SJCRH30 (cell line): ENCODE measurements around the gene HSPB6. TPM values are rescaled to one million over a fixed set of nuclear protein-coding genes. Genes with fewer than 3 reads are reported as not detected.
A peak's percentile ranks its signal among the peaks of the same experiment; 100 is the strongest.

ENCODE experiments used
- DNase-seq, 2 experiments: peaks; one replicate each; pipeline ENCODE4 v3.0.0-alpha.2; 2015 to 2020
- H3K27ac ChIP-seq: fragments of 250-450 bp; sonication (Bioruptor Pico); 2 replicates; pipeline ENCODE4 v1.5.1; 2020; ENCODE audit warnings: mild to moderate bottlenecking, moderate library complexity
- H3K27me3 ChIP-seq: fragments of 250-450 bp; sonication (Bioruptor Pico); 2 replicates; pipeline ENCODE4 v1.5.1; 2020; ENCODE audit warnings: mild to moderate bottlenecking, moderate library complexity
- H3K36me3 ChIP-seq: fragments of 250-450 bp; sonication (Bioruptor Pico); 2 replicates; pipeline ENCODE4 v1.5.1; 2020; ENCODE audit warnings: mild to moderate bottlenecking, moderate library complexity
- H3K4me1 ChIP-seq: fragments of 250-450 bp; sonication (Bioruptor Pico); 2 replicates; pipeline ENCODE4 v1.5.1; 2020; ENCODE audit warnings: mild to moderate bottlenecking, moderate library complexity
- H3K4me3 ChIP-seq: fragments of 250-450 bp; sonication (Bioruptor Pico); 2 replicates; pipeline ENCODE4 v1.5.1; 2020; ENCODE audit warnings: mild to moderate bottlenecking, moderate library complexity
- H3K9me3 ChIP-seq: fragments of 250-450 bp; sonication (Bioruptor Pico); replicated peaks from 2 replicates; pipeline ENCODE4 v1.5.1; 2020; ENCODE audit warnings: mild to moderate bottlenecking, moderate library complexity
- total RNA-seq: library from RNA; depleted of rRNA; stranded (reverse); fragments of >200 nt; shearing (Covaris generic); gene quantifications from 2 replicates; pipeline ENCODE4 v1.2.3, GENCODE V29; 2014

The HSPB6 gene
- total RNA-seq, 1 experiment from 2014 or later, result not detected

- peak within 1 kb of the TSS; percentile 68 for H3K4me3 ChIP-seq
- H3K27me3 ChIP-seq, result no peaks in the 10 kb centered on the region
- peak within 1 kb of the TSS; percentile 47 for H3K27ac ChIP-seq
- DNase-seq, result no peak
- peaks cover 9% of the 10 kb centered on the region; the same call in 1 of the 2 replicates for H3K4me1 ChIP-seq
- no peaks in the 10 kb centered on the region for H3K9me3 ChIP-seq
- H3K36me3 ChIP-seq, result peaks cover 11% of the 10 kb centered on the region
These were observed 39.0 kb downstream of the HSPB6 start, which contains the start of gene KMT2B for GRCh38 chr19:35717665-35718344. TSS of gene KMT2B (plus strand) at chr19:35718003. CDS start at chr19:35718019, 16 bp downstream.

GRCh38 chr19:35716801-35717664 is 39.8 kb downstream of the HSPB6 start:
- H3K4me1 ChIP-seq, result peaks cover 9% of the 10 kb centered on the region; the same call in 1 of the 2 replicates
- H3K27ac ChIP-seq, result peak overlapping the region; percentile 47
- H3K36me3 ChIP-seq, result peaks cover 6% of the 10 kb centered on the region
- H3K27me3 ChIP-seq, result no peaks in the 10 kb centered on the region
- H3K4me3 ChIP-seq, result peak overlapping the region; percentile 64
- no peaks in the 10 kb centered on the region for H3K9me3 ChIP-seq
- peak; percentile 97 for DNase-seq

- peak overlapping the region; percentile 64 for H3K4me3 ChIP-seq
- peaks cover 9% of the 10 kb centered on the region; the same call in 1 of the 2 replicates for H3K4me1 ChIP-seq
- DNase-seq, result peak; percentile 60 to 67
- H3K36me3 ChIP-seq, result 0 out of 2 replicates have a peak, but pooled peaks cover under 1% of the 10 kb centered on the region
- H3K9me3 ChIP-seq, result no peaks in the 10 kb centered on the region
- H3K27ac ChIP-seq, result peak overlapping the region; percentile 6; the same call in 1 of the 2 replicates
- H3K27me3 ChIP-seq, result no peaks in the 10 kb centered on the region
These were observed 40.6 kb downstream of the HSPB6 start for GRCh38 chr19:35715981-35716800.

GRCh38 chr19:35715355-35715809 is 41.4 kb downstream of the HSPB6 start:
- Histone ChIP-seq H3K27ac (no peak overlapping the region), H3K4me3 (no peak overlapping the region), H3K27me3 (no peaks in the 10 kb centered on the region), H3K9me3 (no peaks in the 10 kb centered on the region), H3K4me1 (peaks cover 9% of the 10 kb centered on the region; the same call in 1 of the 2 replicates), H3K36me3 (no peaks in the 10 kb centered on the region)
- no peak for DNase-seq

- no peaks in the 10 kb centered on the region for H3K36me3 ChIP-seq
- no peaks in the 10 kb centered on the region; the same call in 1 of the 2 replicates for H3K27me3 ChIP-seq
- H3K4me1 ChIP-seq, result peaks cover 9% of the 10 kb centered on the region; the same call in 1 of the 2 replicates
- no peak overlapping the region for H3K4me3 ChIP-seq
- DNase-seq, result no peak
- H3K9me3 ChIP-seq, result no peaks in the 10 kb centered on the region
- H3K27ac ChIP-seq, result no peak overlapping the region
These were observed 42.1 kb downstream of the HSPB6 start for GRCh38 chr19:35714601-35715354.

- H3K27ac ChIP-seq, result no peak overlapping the region
- H3K4me1 ChIP-seq, result peaks cover 7% of the 10 kb centered on the region; the same call in 1 of the 2 replicates
- no peaks in the 10 kb centered on the region; the same call in 1 of the 2 replicates for H3K27me3 ChIP-seq
- no peaks in the 10 kb centered on the region for H3K9me3 ChIP-seq
- no peaks in the 10 kb centered on the region for H3K36me3 ChIP-seq
- no peak for DNase-seq
- H3K4me3 ChIP-seq, result no peak overlapping the region
These were observed 42.8 kb downstream of the HSPB6 start for GRCh38 chr19:35713904-35714495.

GRCh38 chr19:35713506-35713850 is 43.4 kb downstream of the HSPB6 start:
- DNase-seq, result no peak
- Histone ChIP-seq H3K36me3 (no peaks in the 10 kb centered on the region), H3K9me3 (no peaks in the 10 kb centered on the region), H3K27me3 (no peaks in the 10 kb centered on the region; the same call in 1 of the 2 replicates), H3K4me1 (peaks cover 4% of the 10 kb centered on the region; the same call in 1 of the 2 replicates), H3K27ac (no peak overlapping the region), H3K4me3 (no peak overlapping the region)

GRCh38 chr19:35712567-35713505 is 44.0 kb downstream of the HSPB6 start:
- Histone ChIP-seq H3K36me3 (no peaks in the 10 kb centered on the region), H3K4me3 (no peak overlapping the region), H3K27ac (no peak overlapping the region), H3K27me3 (no peaks in the 10 kb centered on the region; the same call in 1 of the 2 replicates), H3K4me1 (peaks cover 4% of the 10 kb centered on the region; the same call in 1 of the 2 replicates), H3K9me3 (no peaks in the 10 kb centered on the region)
- no peak for DNase-seq

GRCh38 chr19:35710784-35711723 is 45.8 kb downstream of the HSPB6 start:
- H3K9me3 ChIP-seq, result no peaks in the 10 kb centered on the region
- H3K4me1 ChIP-seq, result peaks cover 3% of the 10 kb centered on the region; the same call in 1 of the 2 replicates
- H3K27me3 ChIP-seq, result no peaks in the 10 kb centered on the region; the same call in 1 of the 2 replicates
- no peak overlapping the region for H3K4me3 ChIP-seq
- no peaks in the 10 kb centered on the region for H3K36me3 ChIP-seq
- no peak overlapping the region for H3K27ac ChIP-seq
- no peak for DNase-seq

- Histone ChIP-seq H3K27ac (no peak overlapping the region), H3K4me3 (no peak overlapping the region), H3K36me3 (no peaks in the 10 kb centered on the region), H3K27me3 (no peaks in the 10 kb centered on the region; the same call in 1 of the 2 replicates), H3K4me1 (no peaks in the 10 kb centered on the region), H3K9me3 (no peaks in the 10 kb centered on the region)
- no peak for DNase-seq
These were observed 48.4 kb downstream of the HSPB6 start for GRCh38 chr19:35708391-35708790.
